Gastrocnemius medialis (tissue), 4 donors: Measurements from ENCODE around the gene ZNF771.

Experiments
- POLR2A ChIP-seq, 2 donors: fragments of 450-650 bp; IDR thresholded peaks; one replicate each; pipeline ENCODE4 v1.6.1; 2017; ENCODE audit warnings: antibody characterized with exemption in 2 of 2, mild to moderate bottlenecking in 2 of 2, moderate library complexity in 2 of 2
- TF ChIP-seq, protein P1 (sequence below), 5 experiments: fragments of 450-650 bp in 3 of 5; fragments of 200-600 bp in 2 of 5; sonication (generic) in 2 of 5; IDR thresholded peaks in 4 of 5; conservative IDR thresholded peaks in 1 of 5; 1 replicate in 4 of 5; 2 replicates in 1 of 5; pipeline ENCODE4 v1.5.1; 2016 to 2019; ENCODE audit warnings: antibody characterized with exemption in 5 of 5, mild to moderate bottlenecking in 3 of 5, moderate library complexity in 3 of 5

DNA sequence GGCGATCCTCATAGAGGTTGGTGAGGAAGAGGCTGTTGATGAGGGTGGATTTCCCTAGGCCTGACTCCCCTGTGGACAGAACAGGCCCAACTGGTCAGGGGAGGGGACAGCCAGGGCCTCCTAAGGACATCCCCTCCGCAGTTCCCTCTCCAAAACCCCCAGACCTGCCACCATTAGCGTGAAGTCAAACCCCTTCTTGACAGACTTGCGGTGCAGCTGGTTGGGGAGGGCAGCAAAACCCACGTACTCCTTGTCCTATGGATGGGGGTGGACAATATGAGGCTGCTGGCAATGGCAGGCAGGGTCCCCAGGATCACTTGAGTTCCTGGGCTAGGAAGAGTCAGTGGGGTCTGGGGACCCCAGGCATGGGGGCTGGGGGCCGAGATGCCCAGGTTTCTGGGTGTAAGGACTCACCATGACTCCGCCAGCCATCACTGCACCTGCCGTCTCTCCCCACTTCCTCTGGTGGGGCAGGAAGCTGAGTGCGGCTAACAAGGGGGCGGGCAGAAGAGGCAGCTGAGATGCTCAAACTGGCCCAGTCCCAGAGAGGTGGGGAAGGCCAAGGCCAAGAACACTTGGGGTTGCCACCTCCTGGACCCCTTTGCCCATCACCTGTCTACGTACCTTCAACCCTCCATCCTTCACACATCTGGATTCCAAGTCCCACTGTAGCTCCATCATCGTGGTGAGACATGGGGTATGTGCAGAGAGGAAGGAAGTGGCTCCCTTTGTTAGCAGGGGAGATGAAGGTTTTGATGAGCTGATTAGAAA lies 25.1 kb upstream of the ZNF771 start, which contains the start of gene SEPTIN1:
- TF ChIP-seq POLR2A (IDR thresholded peaks at IDR 0.05): no peak
- TF ChIP-seq, protein P1, sequence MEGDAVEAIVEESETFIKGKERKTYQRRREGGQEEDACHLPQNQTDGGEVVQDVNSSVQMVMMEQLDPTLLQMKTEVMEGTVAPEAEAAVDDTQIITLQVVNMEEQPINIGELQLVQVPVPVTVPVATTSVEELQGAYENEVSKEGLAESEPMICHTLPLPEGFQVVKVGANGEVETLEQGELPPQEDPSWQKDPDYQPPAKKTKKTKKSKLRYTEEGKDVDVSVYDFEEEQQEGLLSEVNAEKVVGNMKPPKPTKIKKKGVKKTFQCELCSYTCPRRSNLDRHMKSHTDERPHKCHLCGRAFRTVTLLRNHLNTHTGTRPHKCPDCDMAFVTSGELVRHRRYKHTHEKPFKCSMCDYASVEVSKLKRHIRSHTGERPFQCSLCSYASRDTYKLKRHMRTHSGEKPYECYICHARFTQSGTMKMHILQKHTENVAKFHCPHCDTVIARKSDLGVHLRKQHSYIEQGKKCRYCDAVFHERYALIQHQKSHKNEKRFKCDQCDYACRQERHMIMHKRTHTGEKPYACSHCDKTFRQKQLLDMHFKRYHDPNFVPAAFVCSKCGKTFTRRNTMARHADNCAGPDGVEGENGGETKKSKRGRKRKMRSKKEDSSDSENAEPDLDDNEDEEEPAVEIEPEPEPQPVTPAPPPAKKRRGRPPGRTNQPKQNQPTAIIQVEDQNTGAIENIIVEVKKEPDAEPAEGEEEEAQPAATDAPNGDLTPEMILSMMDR (IDR thresholded peaks at IDR 0.05 in 4 of 5, conservative IDR thresholded peaks at IDR 0.05 in 1 of 5): no peak
